ENCODE results near the gene SLC17A1.
"Not testable (repeated sequence)": the region's sequence is repeated elsewhere in the genome, so short reads cannot be mapped to it uniquely, and the experiment has no call there.

SLC17A1 gene

DNA sequence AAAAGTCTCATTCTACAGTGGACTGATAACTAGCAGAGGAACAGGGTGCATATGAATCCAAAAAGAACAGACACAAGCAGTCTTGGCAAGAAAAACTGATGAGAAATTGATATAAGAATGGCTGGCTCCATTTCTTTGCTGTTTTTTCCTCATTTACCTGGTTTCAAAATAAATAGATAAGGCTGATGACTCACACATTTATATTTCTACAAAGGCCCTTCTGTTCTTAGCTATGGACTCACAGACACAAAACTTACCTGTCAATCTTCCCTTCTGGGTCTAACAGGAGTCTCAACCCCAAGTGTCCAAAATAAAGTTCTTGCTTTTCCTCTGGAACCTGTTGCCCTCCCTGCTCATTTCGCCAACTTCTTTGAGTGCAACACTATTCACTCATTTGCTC is 76.4 kb downstream of the SLC17A1 start:
- Histone ChIP-seq H3K9ac (ENCODE audit: low read length) (no peak overlapping the region), H3K4me1 (ENCODE audit: control insufficient read depth, insufficient read depth, low read length) (no peaks in the 10 kb centered on the region), H3K27me3 (replicated peaks; ENCODE audit: control insufficient read depth, insufficient read depth, low read length) (peaks cover 13% of the 10 kb centered on the region), H3K4me3 (ENCODE audit: low read length) (no peak overlapping the region), H3K36me3 (ENCODE audit: control insufficient read depth, insufficient read depth, low read length, severe bottlenecking) (no peaks in the 10 kb centered on the region), H3K9me3 (ENCODE audit: control insufficient read depth, low read length) (no peaks in the 10 kb centered on the region)
- no peak for DNase-seq (ENCODE audit: low read depth)

DNA sequence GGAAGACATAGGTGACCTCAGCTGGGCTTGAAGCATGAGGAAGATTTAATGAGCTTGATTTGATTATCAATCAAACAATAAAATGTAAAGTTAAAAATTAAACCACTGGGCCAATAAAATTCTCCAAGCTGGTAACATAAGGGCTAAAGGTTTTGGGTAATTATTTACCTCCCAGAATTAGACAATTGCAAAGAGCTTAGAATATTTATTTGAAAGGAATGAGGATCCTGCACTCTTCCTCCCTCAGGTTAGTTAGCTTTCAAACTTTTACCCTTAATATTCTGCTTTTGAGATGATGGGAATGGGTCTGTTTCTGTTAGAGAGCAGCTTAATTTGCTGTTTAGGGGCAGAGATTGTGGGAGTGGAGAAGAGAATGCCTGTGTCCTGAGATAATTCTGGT is 77.3 kb downstream of the SLC17A1 start, which contains the start of gene SLC17A4:
Gene SLC17A4 (plus strand): TSS at position 208 of the 400 bp plus-strand sequence. CDS start 7,221 bp downstream, outside the sequence.
- Histone ChIP-seq H3K27me3 (replicated peaks; ENCODE audit: control insufficient read depth, insufficient read depth, low read length) (peaks cover 13% of the 10 kb centered on the region), H3K9me3 (ENCODE audit: control insufficient read depth, low read length) (no peaks in the 10 kb centered on the region), H3K4me3 (ENCODE audit: low read length) (no peak within 1 kb of the TSS), H3K4me1 (ENCODE audit: control insufficient read depth, insufficient read depth, low read length) (no peaks in the 10 kb centered on the region), H3K9ac (ENCODE audit: low read length) (no peak within 1 kb of the TSS), H3K36me3 (ENCODE audit: control insufficient read depth, insufficient read depth, low read length, severe bottlenecking) (no peaks in the 10 kb centered on the region)
- no peak for DNase-seq (ENCODE audit: low read depth)

DNA sequence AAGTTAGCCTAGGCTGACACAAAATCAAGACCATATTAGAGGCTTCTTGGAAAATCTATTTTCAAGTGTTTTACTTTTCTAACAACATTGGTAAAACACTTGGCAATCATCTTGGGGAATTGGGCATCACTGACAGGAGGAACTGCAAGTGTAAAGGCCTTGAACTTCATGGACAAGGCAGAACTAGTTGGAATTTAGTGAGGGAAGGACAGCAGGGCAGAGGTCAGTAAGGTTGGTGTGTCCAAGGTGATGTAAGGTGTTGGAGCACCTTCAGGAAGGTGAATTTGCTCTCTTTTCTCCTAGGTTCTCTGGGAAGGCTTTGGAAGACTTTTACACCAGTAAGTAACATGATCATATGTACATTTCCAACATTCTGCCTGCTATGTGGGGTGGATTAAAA is 78.8 kb downstream of the SLC17A1 start:
- Histone ChIP-seq H3K4me3 (ENCODE audit: low read length) (no peak overlapping the region), H3K4me1 (ENCODE audit: control insufficient read depth, insufficient read depth, low read length) (no peaks in the 10 kb centered on the region), H3K9ac (ENCODE audit: low read length) (no peak overlapping the region), H3K36me3 (ENCODE audit: control insufficient read depth, insufficient read depth, low read length, severe bottlenecking) (no peaks in the 10 kb centered on the region), H3K9me3 (ENCODE audit: control insufficient read depth, low read length) (no peaks in the 10 kb centered on the region), H3K27me3 (replicated peaks; ENCODE audit: control insufficient read depth, insufficient read depth, low read length) (peaks cover 13% of the 10 kb centered on the region)
- DNase-seq (ENCODE audit: low read depth): no peak

DNA sequence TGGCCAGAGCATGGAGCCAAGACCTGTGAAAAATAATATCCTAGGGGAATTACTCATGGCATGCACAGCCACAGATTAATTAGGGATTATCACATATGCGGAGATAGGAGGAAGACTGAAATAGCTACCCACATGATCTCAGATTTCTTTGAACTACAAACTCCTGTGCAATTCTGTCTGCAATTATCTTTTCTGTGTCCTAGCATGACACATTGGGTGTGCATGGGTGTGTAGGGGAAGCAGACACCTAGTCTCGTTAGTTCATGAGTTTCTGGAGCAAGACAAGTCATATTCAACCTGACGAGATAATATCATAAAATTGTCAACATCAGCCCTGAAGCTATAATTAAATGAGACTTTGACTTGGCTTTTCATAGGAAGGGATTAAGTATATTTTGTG is 80.9 kb downstream of the SLC17A1 start:
- H3K36me3 ChIP-seq (ENCODE audit: control insufficient read depth, insufficient read depth, low read length, severe bottlenecking): no peaks in the 10 kb centered on the region
- DNase-seq (ENCODE audit: low read depth): no peak
- H3K4me3 ChIP-seq (ENCODE audit: low read length): no peak overlapping the region
- peaks cover 3% of the 10 kb centered on the region for H3K9me3 ChIP-seq (ENCODE audit: control insufficient read depth, low read length)
- no peak overlapping the region for H3K9ac ChIP-seq (ENCODE audit: low read length)
- H3K27me3 ChIP-seq (replicated peaks; ENCODE audit: control insufficient read depth, insufficient read depth, low read length): peaks cover under 1% of the 10 kb centered on the region
- H3K4me1 ChIP-seq (ENCODE audit: control insufficient read depth, insufficient read depth, low read length): no peaks in the 10 kb centered on the region

DNA sequence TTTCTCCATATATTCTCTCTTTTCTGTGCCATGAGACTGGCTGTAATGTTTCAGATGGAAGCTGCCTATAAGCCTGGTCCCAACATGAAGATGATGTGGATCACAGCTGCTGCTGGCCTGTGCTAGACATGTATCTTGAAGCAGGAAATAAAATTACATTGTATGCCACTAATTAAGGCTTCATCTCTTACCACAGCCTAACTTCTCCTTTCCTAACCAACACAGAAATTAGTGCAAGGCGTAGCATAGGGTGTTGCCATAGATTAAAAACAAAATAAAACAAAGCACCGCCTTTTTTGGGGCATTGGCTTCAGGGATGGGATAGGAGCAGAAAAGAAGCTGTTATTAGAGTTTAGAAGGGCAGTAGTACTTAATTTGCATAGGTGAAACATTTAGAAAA is 82.0 kb downstream of the SLC17A1 start:
- DNase-seq (ENCODE audit: low read depth): no peak
- H3K9ac ChIP-seq (ENCODE audit: low read length): no peak overlapping the region
- no peaks in the 10 kb centered on the region for H3K36me3 ChIP-seq (ENCODE audit: control insufficient read depth, insufficient read depth, low read length, severe bottlenecking)
- no peaks in the 10 kb centered on the region for H3K27me3 ChIP-seq (replicated peaks; ENCODE audit: control insufficient read depth, insufficient read depth, low read length)
- H3K4me1 ChIP-seq (ENCODE audit: control insufficient read depth, insufficient read depth, low read length): no peaks in the 10 kb centered on the region
- H3K4me3 ChIP-seq (ENCODE audit: low read length): no peak overlapping the region
- peaks cover 3% of the 10 kb centered on the region for H3K9me3 ChIP-seq (ENCODE audit: control insufficient read depth, low read length)

DNA sequence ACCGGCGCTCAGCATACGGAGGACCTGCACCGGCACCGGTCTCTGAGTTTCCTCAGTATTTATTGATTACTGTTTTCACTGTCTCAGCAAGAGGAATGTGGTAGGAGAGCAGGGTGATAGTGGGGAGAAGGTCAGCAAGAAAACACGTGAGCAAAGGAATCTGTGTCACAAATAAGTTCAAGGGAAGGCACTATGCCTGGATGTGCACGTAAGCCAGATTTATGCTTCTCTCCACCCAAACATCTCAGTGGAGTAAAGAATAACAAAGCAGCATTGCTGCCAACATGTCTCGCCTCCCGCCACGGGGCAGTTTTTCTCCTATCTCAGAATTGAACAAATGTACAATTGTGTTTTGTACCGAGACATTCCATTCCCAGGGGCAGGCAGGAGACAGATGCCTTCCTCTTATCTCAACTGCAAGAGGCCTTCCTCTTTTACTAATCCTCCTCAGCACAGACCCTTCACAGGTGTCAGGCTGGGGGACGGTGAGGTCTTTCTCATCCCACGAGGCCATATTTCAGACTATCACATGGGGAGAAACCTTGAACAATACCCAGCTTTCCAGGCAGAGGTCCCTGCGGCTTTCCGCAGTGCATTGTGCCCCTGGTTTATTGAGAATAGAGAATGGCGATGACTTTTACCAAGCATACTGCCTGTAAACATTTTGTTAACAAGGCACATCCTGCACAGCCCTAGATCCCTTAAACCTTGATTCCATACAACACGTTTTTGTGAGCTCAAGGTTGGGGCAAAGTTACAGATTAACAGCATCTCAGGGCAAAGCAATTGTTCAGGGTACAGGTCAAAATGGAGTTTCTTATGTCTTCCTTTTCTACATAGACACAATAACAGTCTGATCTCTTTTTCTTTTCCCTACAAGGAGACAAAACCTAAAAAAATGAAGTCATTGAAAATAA is 83.0 kb downstream of the SLC17A1 start:
- not testable (repeated sequence) for H3K4me3 ChIP-seq (ENCODE audit: low read length); H3K36me3 ChIP-seq (ENCODE audit: control insufficient read depth, insufficient read depth, low read length, severe bottlenecking); H3K4me1 ChIP-seq (ENCODE audit: control insufficient read depth, insufficient read depth, low read length); H3K9ac ChIP-seq (ENCODE audit: low read length); H3K27me3 ChIP-seq (replicated peaks; ENCODE audit: control insufficient read depth, insufficient read depth, low read length); H3K9me3 ChIP-seq (ENCODE audit: control insufficient read depth, low read length); DNase-seq (ENCODE audit: low read depth)

DNA sequence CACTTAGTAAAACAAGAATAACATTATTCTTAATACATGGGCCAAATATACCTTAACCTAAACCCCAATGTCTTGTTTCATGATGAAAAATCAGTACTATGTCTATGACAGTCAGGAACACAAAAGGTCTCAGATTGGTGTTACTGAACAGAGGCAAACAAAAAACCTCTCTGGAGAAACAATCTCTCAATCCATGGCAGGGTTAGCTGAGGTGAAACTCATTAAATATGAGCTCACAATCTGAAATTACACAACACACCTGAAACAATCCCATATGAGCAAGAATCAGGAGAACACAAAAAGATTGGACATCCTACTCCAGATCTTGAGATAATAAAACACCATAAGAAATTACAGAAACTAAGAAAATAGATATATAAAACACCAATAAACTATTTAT is 83.8 kb downstream of the SLC17A1 start:
- H3K36me3 ChIP-seq (ENCODE audit: control insufficient read depth, insufficient read depth, low read length, severe bottlenecking): no peaks in the 10 kb centered on the region
- H3K27me3 ChIP-seq (replicated peaks; ENCODE audit: control insufficient read depth, insufficient read depth, low read length): no peaks in the 10 kb centered on the region
- no peak overlapping the region for H3K4me3 ChIP-seq (ENCODE audit: low read length)
- no peak overlapping the region for H3K9ac ChIP-seq (ENCODE audit: low read length)
- no peak for DNase-seq (ENCODE audit: low read depth)
- H3K9me3 ChIP-seq (ENCODE audit: control insufficient read depth, low read length): peaks cover 3% of the 10 kb centered on the region
- H3K4me1 ChIP-seq (ENCODE audit: control insufficient read depth, insufficient read depth, low read length): no peaks in the 10 kb centered on the region

DNA sequence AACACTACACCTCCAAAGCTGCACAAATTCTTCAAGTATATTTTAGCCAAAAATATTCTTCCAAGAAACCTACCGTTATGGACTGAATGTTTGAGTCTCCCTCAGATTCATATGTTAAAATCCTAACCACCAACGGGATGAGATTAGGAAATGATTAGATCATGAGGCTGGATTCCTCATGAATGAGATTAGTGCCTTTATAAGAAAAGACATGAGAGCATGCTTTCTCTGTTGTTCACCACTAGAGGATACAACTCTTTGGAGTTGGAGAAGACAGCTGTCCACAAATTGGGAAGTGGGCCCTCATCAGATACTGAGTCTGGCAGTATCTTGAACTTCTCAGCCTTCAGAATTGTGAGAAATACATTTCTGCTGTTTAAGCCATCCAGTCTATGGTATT is 84.4 kb downstream of the SLC17A1 start:
- Histone ChIP-seq H3K9me3 (ENCODE audit: control insufficient read depth, low read length) (peaks cover 3% of the 10 kb centered on the region), H3K4me1 (ENCODE audit: control insufficient read depth, insufficient read depth, low read length) (no peaks in the 10 kb centered on the region), H3K9ac (ENCODE audit: low read length) (no peak overlapping the region), H3K27me3 (replicated peaks; ENCODE audit: control insufficient read depth, insufficient read depth, low read length) (no peaks in the 10 kb centered on the region), H3K36me3 (ENCODE audit: control insufficient read depth, insufficient read depth, low read length, severe bottlenecking) (no peaks in the 10 kb centered on the region), H3K4me3 (ENCODE audit: low read length) (no peak overlapping the region)
- DNase-seq (ENCODE audit: low read depth): no peak

DNA sequence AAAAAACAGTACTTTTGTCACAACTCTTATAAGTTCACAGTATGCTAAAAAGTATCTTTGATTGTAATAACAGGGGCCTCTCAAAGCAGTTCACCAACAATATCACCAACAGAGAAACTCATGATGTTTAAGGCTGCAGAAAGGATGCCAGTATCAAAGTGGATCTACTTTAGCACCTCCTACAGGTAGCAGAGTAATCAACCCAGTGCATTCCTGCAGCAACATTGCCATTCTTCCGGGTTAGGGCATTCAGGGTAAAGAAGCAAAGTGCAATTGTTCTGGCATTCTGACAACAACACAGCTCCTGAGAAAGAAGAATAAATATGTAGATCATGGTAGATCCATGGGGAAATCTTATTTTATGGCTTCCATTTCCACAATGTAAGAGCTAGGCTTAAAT is 84.9 kb downstream of the SLC17A1 start:
- Histone ChIP-seq H3K4me3 (ENCODE audit: low read length) (no peak overlapping the region), H3K4me1 (ENCODE audit: control insufficient read depth, insufficient read depth, low read length) (no peaks in the 10 kb centered on the region), H3K27me3 (replicated peaks; ENCODE audit: control insufficient read depth, insufficient read depth, low read length) (no peaks in the 10 kb centered on the region), H3K9ac (ENCODE audit: low read length) (no peak overlapping the region), H3K36me3 (ENCODE audit: control insufficient read depth, insufficient read depth, low read length, severe bottlenecking) (no peaks in the 10 kb centered on the region), H3K9me3 (ENCODE audit: control insufficient read depth, low read length) (peaks cover 3% of the 10 kb centered on the region)
- DNase-seq (ENCODE audit: low read depth): no peak

DNA sequence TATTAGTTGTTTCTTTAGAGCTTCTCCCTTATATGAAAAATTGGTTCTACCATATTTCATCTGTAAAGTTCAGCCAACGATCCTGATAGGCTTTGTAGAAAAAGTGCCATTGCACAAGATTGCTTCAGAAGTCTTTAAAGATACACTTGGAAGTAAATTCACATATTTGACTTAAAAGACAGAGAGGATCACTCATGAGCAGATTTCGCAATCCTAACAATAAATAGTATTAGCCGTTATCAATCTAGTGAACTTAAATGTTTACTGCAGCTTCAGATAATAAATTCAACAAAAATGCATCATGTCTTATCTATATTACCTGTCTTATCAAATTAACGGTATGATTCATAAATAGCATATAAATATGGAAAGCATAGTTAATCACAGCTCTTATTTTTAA is 86.0 kb downstream of the SLC17A1 start:
- Histone ChIP-seq H3K36me3 (ENCODE audit: control insufficient read depth, insufficient read depth, low read length, severe bottlenecking) (no peaks in the 10 kb centered on the region), H3K9me3 (ENCODE audit: control insufficient read depth, low read length) (peaks cover 3% of the 10 kb centered on the region), H3K4me1 (ENCODE audit: control insufficient read depth, insufficient read depth, low read length) (no peaks in the 10 kb centered on the region), H3K4me3 (ENCODE audit: low read length) (no peak overlapping the region), H3K9ac (ENCODE audit: low read length) (no peak overlapping the region), H3K27me3 (replicated peaks; ENCODE audit: control insufficient read depth, insufficient read depth, low read length) (no peaks in the 10 kb centered on the region)
- no peak for DNase-seq (ENCODE audit: low read depth)

DNA sequence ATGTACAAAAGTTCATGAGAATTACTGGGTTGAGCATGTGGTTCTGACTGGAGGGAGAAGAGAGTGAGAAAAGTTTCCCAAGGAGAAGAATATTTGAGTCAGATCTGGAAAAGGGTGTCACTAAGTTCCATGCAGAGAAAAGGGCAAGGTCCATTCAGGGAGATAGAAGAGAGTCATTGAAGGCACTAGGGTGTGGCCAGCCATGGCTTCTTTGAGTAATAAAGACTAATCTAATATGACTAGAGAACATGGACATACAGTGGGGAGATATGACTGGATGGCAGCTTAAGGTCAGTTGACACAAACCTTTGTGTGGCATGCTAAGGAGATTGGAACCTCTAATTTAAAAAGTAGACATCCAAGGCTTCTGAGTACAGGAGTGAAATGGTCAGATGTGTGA is 88.0 kb downstream of the SLC17A1 start:
- Histone ChIP-seq H3K9me3 (ENCODE audit: control insufficient read depth, low read length) (peaks cover 3% of the 10 kb centered on the region), H3K4me3 (ENCODE audit: low read length) (no peak overlapping the region), H3K36me3 (ENCODE audit: control insufficient read depth, insufficient read depth, low read length, severe bottlenecking) (no peaks in the 10 kb centered on the region), H3K27me3 (replicated peaks; ENCODE audit: control insufficient read depth, insufficient read depth, low read length) (no peaks in the 10 kb centered on the region), H3K9ac (ENCODE audit: low read length) (no peak overlapping the region), H3K4me1 (ENCODE audit: control insufficient read depth, insufficient read depth, low read length) (no peaks in the 10 kb centered on the region)
- no peak for DNase-seq (ENCODE audit: low read depth)

DNA sequence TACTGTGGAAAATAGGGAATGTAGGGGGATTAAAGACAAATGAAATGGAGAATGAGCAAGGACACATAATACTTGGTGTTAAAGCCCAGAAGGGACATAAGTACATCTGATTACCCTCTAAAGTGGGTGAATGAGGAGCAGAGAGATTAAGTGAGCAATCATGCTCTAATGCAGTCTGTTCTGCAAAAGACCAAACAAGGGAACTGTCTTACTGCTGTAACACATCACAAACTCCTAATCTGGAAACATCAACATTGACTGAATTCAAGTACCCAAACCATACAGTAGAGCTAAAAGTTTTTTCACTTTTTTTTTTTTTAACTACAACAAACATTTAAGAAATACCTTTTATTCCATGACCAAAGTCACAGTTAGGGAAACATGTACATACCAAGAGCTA is 96.6 kb downstream of the SLC17A1 start:
- Histone ChIP-seq H3K9ac (ENCODE audit: low read length) (no peak overlapping the region), H3K9me3 (ENCODE audit: control insufficient read depth, low read length) (peaks cover 15% of the 10 kb centered on the region), H3K4me3 (ENCODE audit: low read length) (no peak overlapping the region), H3K27me3 (replicated peaks; ENCODE audit: control insufficient read depth, insufficient read depth, low read length) (peaks cover 12% of the 10 kb centered on the region), H3K4me1 (ENCODE audit: control insufficient read depth, insufficient read depth, low read length) (no peaks in the 10 kb centered on the region), H3K36me3 (ENCODE audit: control insufficient read depth, insufficient read depth, low read length, severe bottlenecking) (no peaks in the 10 kb centered on the region)
- no peak for DNase-seq (ENCODE audit: low read depth)
